Pancreas (tissue), 10 donors: ENCODE measurements around the gene CTU2. TPM values are rescaled to one million over a fixed set of nuclear protein-coding genes. Genes with fewer than 3 reads are reported as not detected.
A peak's percentile ranks its signal among the peaks of the same experiment; 100 is the strongest.

Experiments
- ATAC-seq, 4 donors: fragments of 200-7000 bp; cut with Tn5 transposase; one replicate each; pipeline versions ENCODE4 v1.8.0 to v1.9.1; 2020; ENCODE audit warnings: mild to moderate bottlenecking in 4 of 4, moderate library complexity in 4 of 4
- DNase-seq, 6 donors: peaks; one replicate each; pipeline ENCODE4 v3.0.0-alpha.2; 2020
- FAIRE-seq: peaks from 2 replicates; lab custom pipeline; 2012; peaks lifted over from hg19 to GRCh38; lab: Jason Lieb, UNC
- H3K27ac ChIP-seq, 4 donors: fragments of 200-600 bp; sonication (generic); 1 replicate in 3 of 4; 2 replicates in 1 of 4; pipeline versions ENCODE4 v1.5.0 to v1.8.0; 2020
- H3K27me3 ChIP-seq, 4 donors: fragments of 200-600 bp; one replicate each; pipeline ENCODE4 v1.8.0; 2021
- H3K36me3 ChIP-seq, 3 donors: fragments of 200-600 bp; sonication (generic) in 1 of 3; one replicate each; pipeline versions ENCODE4 v1.5.0 to v1.8.0; 2020 to 2021
- H3K4me1 ChIP-seq, 3 donors: fragments of 200-600 bp; one replicate each; pipeline ENCODE4 v1.8.0; 2021
- H3K4me3 ChIP-seq, 4 donors: fragments of 200-600 bp; sonication (generic) in 2 of 4; one replicate each; pipeline versions ENCODE4 v1.5.0 to v1.8.0; 2020 to 2021
- H3K9me3 ChIP-seq, 4 donors: fragments of 200-600 bp; one replicate each; pipeline ENCODE4 v1.8.0; 2021
- WGBS, 2 donors: extraction: QIAGEN DNeasy Blood & Tissue Kit; methylation state at CpG; one replicate each; pipeline ENCODE4 v1.1.7; 2013; 5-methylcytosine and 5-hydroxymethylcytosine counted together
- intact Hi-C, 3 donors: fragments of 100-400 bp; cut with DNase I; formaldehyde crosslinking; loops; one replicate each; pipeline versions ENCODE4 v1.11.1 to v1.14.2; 2022
- polyA plus RNA-seq, 2 donors: library from polyadenylated mRNA; stranded (reverse); fragments of 200-250 nt; gene quantifications; one replicate each; pipeline ENCODE4 v1.2.3, GENCODE V29; 2013
- total RNA-seq, 6 donors: library from RNA; stranded (reverse); fragmentation: NEBNext Ultra II Directional in 4 of 6; extraction: Animal tissue kit (Norgen Biotek cat#: 25700) in 4 of 6; gene quantifications; one replicate each; pipeline versions ENCODE4 v1.2.1 to v1.2.4, GENCODE V29; 2021 to 2023
- TF ChIP-seq, protein P1 (sequence below), 4 donors: fragments of 200-600 bp; sonication (generic) in 3 of 4; IDR thresholded peaks; one replicate each; pipeline versions ENCODE4 v1.5.0 to v1.8.0; 2021; ENCODE audit warnings: antibody characterized with exemption in 4 of 4
- donor health status: healthy with polysubstance abuse.
- donor health status: DM: no; HTN: no; CAD: no; lungs with moderate emphysema.
- donor health status: DM: no; HTN: no; CAD: no.
- donor health status: control.
- donor health status: control.
- donor health status: Bipolar disorder and iron deficiency.
- donor health status: DM: yes; HTN: yes; CAD: no.
- donor health status: DM: no; HTN: no; CAD: no.
- donor health status: DM: no; HTN: no; CAD: no.
- donor health status: DM: yes; HTN: yes; CAD: no.

CTU2 gene
- total and polyA plus RNA-seq, 8 donors, result 8.1 to 21.9 (median 10.6) TPM

DNA sequence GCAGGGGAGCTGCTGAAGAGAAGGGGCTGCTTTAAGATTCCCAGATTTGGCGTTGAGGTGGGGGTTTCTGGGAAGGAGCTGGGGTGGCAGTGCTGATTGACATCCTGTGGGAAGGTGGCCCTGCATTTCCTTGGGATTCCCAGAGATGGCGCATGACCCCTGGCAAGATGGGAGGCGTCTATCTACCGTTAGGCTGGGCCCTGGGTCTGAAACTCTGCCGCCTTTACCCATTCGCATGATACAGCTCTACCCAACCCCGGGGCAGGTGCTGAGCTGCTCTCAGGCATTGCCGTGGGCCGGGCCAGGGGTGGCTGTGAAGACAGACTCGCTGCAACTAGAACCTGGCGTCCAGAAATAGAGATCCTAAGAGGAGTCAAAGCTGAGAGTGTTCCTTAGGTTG, 33.5 kb upstream of the CTU2 start:
- H3K9me3 ChIP-seq, result no peaks in the 10 kb centered on the region
- no peaks in the 10 kb centered on the region for H3K4me1 ChIP-seq
- H3K27me3 ChIP-seq, result no peaks in the 10 kb centered on the region
- H3K27ac ChIP-seq, result no peak overlapping the region
- intact Hi-C loops, result no loop called here
- WGBS, 2 donors, result 45 to 53% methylated on average over 11 of the region's 11 CpGs
- no peak overlapping the region for H3K4me3 ChIP-seq
- TF ChIP-seq, protein P1, sequence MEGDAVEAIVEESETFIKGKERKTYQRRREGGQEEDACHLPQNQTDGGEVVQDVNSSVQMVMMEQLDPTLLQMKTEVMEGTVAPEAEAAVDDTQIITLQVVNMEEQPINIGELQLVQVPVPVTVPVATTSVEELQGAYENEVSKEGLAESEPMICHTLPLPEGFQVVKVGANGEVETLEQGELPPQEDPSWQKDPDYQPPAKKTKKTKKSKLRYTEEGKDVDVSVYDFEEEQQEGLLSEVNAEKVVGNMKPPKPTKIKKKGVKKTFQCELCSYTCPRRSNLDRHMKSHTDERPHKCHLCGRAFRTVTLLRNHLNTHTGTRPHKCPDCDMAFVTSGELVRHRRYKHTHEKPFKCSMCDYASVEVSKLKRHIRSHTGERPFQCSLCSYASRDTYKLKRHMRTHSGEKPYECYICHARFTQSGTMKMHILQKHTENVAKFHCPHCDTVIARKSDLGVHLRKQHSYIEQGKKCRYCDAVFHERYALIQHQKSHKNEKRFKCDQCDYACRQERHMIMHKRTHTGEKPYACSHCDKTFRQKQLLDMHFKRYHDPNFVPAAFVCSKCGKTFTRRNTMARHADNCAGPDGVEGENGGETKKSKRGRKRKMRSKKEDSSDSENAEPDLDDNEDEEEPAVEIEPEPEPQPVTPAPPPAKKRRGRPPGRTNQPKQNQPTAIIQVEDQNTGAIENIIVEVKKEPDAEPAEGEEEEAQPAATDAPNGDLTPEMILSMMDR (IDR thresholded peaks at IDR 0.05), result no peak
- ATAC-seq (peak in 3 of 4 donors; percentile 48 to 70 (median 49)), DNase-seq (peak in 1 of 6 donors; percentile 41), FAIRE-seq (no peak)
- H3K36me3 ChIP-seq, result no peaks in the 10 kb centered on the region

DNA sequence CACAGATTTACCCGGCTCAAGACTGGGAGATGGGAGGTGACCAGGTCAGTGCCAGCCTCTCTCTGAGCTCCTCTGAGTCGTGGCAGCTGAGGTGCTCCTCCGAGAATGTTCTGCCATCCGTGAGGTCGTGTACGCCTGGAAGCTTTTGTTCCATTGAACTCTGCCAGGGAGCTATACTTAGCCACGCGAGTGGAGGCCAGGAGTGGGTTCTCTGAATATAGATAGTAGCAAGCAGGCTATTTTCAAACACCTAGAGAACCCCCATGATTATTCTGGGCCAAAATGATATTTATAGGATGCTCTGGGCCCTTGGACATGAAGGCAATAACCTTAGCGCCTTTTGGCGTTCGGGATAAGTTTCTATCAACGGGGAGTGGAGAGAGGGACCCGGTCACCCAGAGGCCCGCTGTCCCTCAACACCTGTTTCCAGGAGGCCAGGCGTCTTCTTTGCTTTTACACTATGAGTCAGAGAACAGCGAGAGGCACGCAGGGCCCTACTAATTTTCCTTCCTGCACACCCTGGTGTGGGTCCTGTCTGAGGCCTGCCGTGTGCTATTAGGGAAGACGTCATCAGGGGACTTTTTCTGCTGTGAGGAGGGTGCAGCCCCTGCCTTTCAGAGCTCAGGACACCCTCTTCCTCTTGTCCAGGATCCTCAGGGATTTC, 32.5 kb upstream of the CTU2 start:
- H3K4me1 ChIP-seq, result no peaks in the 10 kb centered on the region
- H3K27ac ChIP-seq, result no peak overlapping the region
- H3K36me3 ChIP-seq, result no peaks in the 10 kb centered on the region
- no peak for ATAC-seq
- intact Hi-C loops, result no loop called here
- H3K9me3 ChIP-seq, result no peaks in the 10 kb centered on the region
- H3K27me3 ChIP-seq, result no peaks in the 10 kb centered on the region
- WGBS, 2 donors, result 85 to 88% methylated on average over 19 of the region's 19 CpGs
- no peak for DNase-seq
- FAIRE-seq, result no peak
- H3K4me3 ChIP-seq, result no peak overlapping the region
- TF ChIP-seq, protein P1 (IDR thresholded peaks at IDR 0.05), result no peak

DNA sequence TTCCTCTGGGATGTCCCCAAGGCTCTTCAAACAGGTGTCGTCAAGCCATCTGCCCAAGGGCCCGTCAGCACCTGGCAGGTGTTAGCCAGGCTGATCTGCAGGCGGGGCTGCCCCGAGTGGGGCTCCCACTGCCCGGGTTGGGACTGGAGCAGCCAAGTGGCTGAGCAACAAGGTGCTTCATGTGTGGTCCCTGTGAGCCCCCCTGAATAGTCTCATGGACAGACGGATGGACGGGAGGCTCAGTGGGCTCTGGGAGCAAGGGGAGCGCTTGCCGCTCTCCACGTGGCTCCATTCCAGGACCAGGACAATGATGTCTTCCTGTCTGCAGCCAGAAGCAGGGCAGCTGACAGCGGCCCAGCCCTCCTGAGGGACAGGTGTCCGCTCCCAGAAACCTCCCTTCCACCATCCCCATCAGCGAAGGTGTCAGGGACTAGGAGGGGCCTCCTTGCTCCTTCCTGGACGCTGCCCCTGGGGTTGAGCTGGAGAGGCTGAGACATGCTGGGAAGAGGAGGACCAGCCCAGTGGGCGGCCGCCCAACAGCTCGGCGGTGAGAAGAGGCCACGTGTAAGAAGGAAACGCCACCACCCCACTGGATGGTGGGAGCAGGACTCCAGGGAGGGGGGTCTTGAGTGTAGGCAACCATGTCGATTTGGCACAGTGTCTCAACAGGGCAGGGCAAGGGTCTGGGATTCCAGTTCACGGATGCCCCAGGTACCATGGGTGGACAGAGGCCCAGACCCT, 29.6 kb upstream of the CTU2 start:
- TF ChIP-seq, protein P1 (IDR thresholded peaks at IDR 0.05), result no peak
- 87 to 88% methylated on average over 21 to 22 of the region's 22 CpGs for WGBS, 2 donors
- H3K27me3 ChIP-seq, result no peaks in the 10 kb centered on the region
- DNase-seq (peak in 1 of 6 donors; percentile 60), ATAC-seq (no peak), FAIRE-seq (no peak)
- intact Hi-C loops, result no loop called here
- no peaks in the 10 kb centered on the region for H3K36me3 ChIP-seq
- H3K4me3 ChIP-seq, result no peak overlapping the region
- no peak overlapping the region for H3K27ac ChIP-seq
- no peaks in the 10 kb centered on the region for H3K4me1 ChIP-seq
- H3K9me3 ChIP-seq, result no peaks in the 10 kb centered on the region

DNA sequence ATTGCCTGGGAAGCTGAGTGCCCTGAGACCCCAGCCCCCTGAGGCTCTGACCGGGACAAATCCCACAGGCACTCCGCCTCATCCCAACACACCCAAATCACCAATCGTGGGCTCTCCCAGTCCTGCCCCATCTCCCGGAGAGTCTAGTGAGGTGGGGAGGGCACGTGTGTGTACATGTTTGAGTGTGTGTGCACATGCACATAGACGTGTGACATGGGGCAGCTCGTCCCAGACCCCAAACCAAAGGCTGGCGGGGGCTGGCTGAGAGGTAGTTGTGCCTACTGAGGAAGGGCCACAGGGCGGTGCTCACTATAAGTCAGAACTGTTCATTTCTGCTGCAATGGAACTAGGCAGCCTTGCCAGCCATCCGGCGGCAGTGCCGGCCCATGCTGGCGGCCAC, 28.6 kb upstream of the CTU2 start:
- Histone ChIP-seq H3K27me3 (no peaks in the 10 kb centered on the region), H3K36me3 (no peaks in the 10 kb centered on the region), H3K4me3 (no peak overlapping the region), H3K4me1 (no peaks in the 10 kb centered on the region), H3K9me3 (no peaks in the 10 kb centered on the region), H3K27ac (no peak overlapping the region)
- DNase-seq, result no peak
- WGBS, 2 donors, result 80 to 85% methylated on average over 13 of the region's 13 CpGs
- intact Hi-C loops, result no loop called here
- TF ChIP-seq, protein P1 (IDR thresholded peaks at IDR 0.05), result no peak
- no peak for ATAC-seq
- FAIRE-seq, result no peak
